ENCODE data around the gene RGS7.

GRCh38 chr1:241272828-241273227 is 84.2 kb downstream of the RGS7 start:
- no peak for TF ChIP-seq CTCF (IDR thresholded peaks at IDR 0.05; ENCODE audit: low read depth, low read length)
- TF ChIP-seq EZH2phosphoT487 (IDR thresholded peaks at IDR 0.05; ENCODE audit: low read depth): no peak

All from OCI-LY3 (cell line).